ENCODE measurements around the gene BRAP.

BRAP gene

GRCh38 chr12:111635524-111635923 is 50.2 kb downstream of the BRAP start:
- H2AFZ ChIP-seq (ENCODE audit: low read length): no peak overlapping the region
- no peak overlapping the region for H3K9ac ChIP-seq (ENCODE audit: low read length)

GRCh38 chr12:111628505-111629260 is 57.1 kb downstream of the BRAP start:
- Histone ChIP-seq H3K4me2 (ENCODE audit: low read depth, low read length) (no peak overlapping the region), H3K4me1 (ENCODE audit: low read length) (no peaks in the 10 kb centered on the region), H3K9me3 (replicated peaks; ENCODE audit: insufficient read depth, low read length) (no peaks in the 10 kb centered on the region), H4K20me1 (ENCODE audit: insufficient read depth, low read length) (no peaks in the 10 kb centered on the region), H3K27me3 (replicated peaks; ENCODE audit: insufficient read depth, low read length) (no peaks in the 10 kb centered on the region), H3K4me3 (ENCODE audit: low read length) (no peak overlapping the region), H3K27ac (ENCODE audit: low read length) (no peak overlapping the region), H3K79me2 (ENCODE audit: low read length) (no peaks in the 10 kb centered on the region), H3F3A (ENCODE audit: insufficient read depth, low read length) (no peaks in the 10 kb centered on the region), H3K9me2 (replicated peaks; ENCODE audit: insufficient read depth, low read length) (no peaks in the 10 kb centered on the region), H3K36me3 (replicated peaks; ENCODE audit: insufficient read depth, low read length) (no peaks in the 10 kb centered on the region), H2AFZ (ENCODE audit: low read length) (no peak overlapping the region), H3K9ac (ENCODE audit: low read length) (no peak overlapping the region)
- DNase-seq: no peak
- TF ChIP-seq CTCF (IDR thresholded peaks at IDR 0.05; ENCODE audit: low read length): no peak
- TF ChIP-seq EZH2 (optimal IDR thresholded peaks at IDR 0.05; ENCODE audit: low read depth, low read length): no peak
- TF ChIP-seq EZH2phosphoT487 (IDR thresholded peaks at IDR 0.05; ENCODE audit: low read length): no peak

More at GRCh38 chr12:111635524-111635923, 50.2 kb downstream of the BRAP start:
- Histone ChIP-seq H3K79me2 (ENCODE audit: low read length) (no peaks in the 10 kb centered on the region), H3K9me2 (replicated peaks; ENCODE audit: insufficient read depth, low read length) (no peaks in the 10 kb centered on the region), H3K4me3 (ENCODE audit: low read length) (no peak overlapping the region), H3F3A (ENCODE audit: insufficient read depth, low read length) (no peaks in the 10 kb centered on the region), H3K4me1 (ENCODE audit: low read length) (no peaks in the 10 kb centered on the region), H3K27ac (ENCODE audit: low read length) (no peak overlapping the region), H3K9me3 (replicated peaks; ENCODE audit: insufficient read depth, low read length) (no peaks in the 10 kb centered on the region), H3K36me3 (replicated peaks; ENCODE audit: insufficient read depth, low read length) (no peaks in the 10 kb centered on the region), H3K27me3 (replicated peaks; ENCODE audit: insufficient read depth, low read length) (no peaks in the 10 kb centered on the region), H3K4me2 (ENCODE audit: low read depth, low read length) (no peak overlapping the region), H4K20me1 (ENCODE audit: insufficient read depth, low read length) (no peaks in the 10 kb centered on the region)
- DNase-seq: no peak
- TF ChIP-seq CTCF (IDR thresholded peaks at IDR 0.05; ENCODE audit: low read length): no peak
- TF ChIP-seq EZH2 (optimal IDR thresholded peaks at IDR 0.05; ENCODE audit: low read depth, low read length): no peak
- no peak for TF ChIP-seq EZH2phosphoT487 (IDR thresholded peaks at IDR 0.05; ENCODE audit: low read length)

GRCh38 chr12:111626230-111626629 is 59.5 kb downstream of the BRAP start:
- no peaks in the 10 kb centered on the region for H3K9me2 ChIP-seq (replicated peaks; ENCODE audit: insufficient read depth, low read length)
- no peaks in the 10 kb centered on the region for H3K79me2 ChIP-seq (ENCODE audit: low read length)
- H3K4me3 ChIP-seq (ENCODE audit: low read length): no peak overlapping the region
- no peak overlapping the region for H3K4me2 ChIP-seq (ENCODE audit: low read depth, low read length)
- no peak overlapping the region for H3K27ac ChIP-seq (ENCODE audit: low read length)
- no peaks in the 10 kb centered on the region for H3K4me1 ChIP-seq (ENCODE audit: low read length)
- no peaks in the 10 kb centered on the region for H4K20me1 ChIP-seq (ENCODE audit: insufficient read depth, low read length)
- no peaks in the 10 kb centered on the region for H3F3A ChIP-seq (ENCODE audit: insufficient read depth, low read length)
- no peak overlapping the region for H3K9ac ChIP-seq (ENCODE audit: low read length)
- H3K27me3 ChIP-seq (replicated peaks; ENCODE audit: insufficient read depth, low read length): no peaks in the 10 kb centered on the region
- DNase-seq: no peak
- no peak overlapping the region for H2AFZ ChIP-seq (ENCODE audit: low read length)
- no peak for TF ChIP-seq CTCF (IDR thresholded peaks at IDR 0.05; ENCODE audit: low read length)
- TF ChIP-seq EZH2 (optimal IDR thresholded peaks at IDR 0.05; ENCODE audit: low read depth, low read length): no peak
- TF ChIP-seq EZH2phosphoT487 (IDR thresholded peaks at IDR 0.05; ENCODE audit: low read length): no peak
- H3K36me3 ChIP-seq (replicated peaks; ENCODE audit: insufficient read depth, low read length): no peaks in the 10 kb centered on the region
- no peaks in the 10 kb centered on the region for H3K9me3 ChIP-seq (replicated peaks; ENCODE audit: insufficient read depth, low read length)
